Astrocyte of the cerebellum (primary cell): ENCODE data around the gene HRH3.

Experiments used
- DNase-seq: peaks from one replicate; pipeline ENCODE4 v3.0.0-alpha.2; 2011; ENCODE audit warnings: low read depth
- H3K4me3 ChIP-seq: 2 replicates; pipeline ENCODE4 v1.5.1; 2011; ENCODE audit warnings: mild to moderate bottlenecking, low read depth, low read length, moderate library complexity
- in situ Hi-C: cut with HindIII; loops from 2 replicates; pipeline ENCODE4 v1.10.0; 2017; ENCODE audit warnings: low sequenced_read_pairs
- TF ChIP-seq, protein P1 (sequence below): IDR thresholded peaks from 2 replicates; pipeline ENCODE4 v1.5.1; 2012; ENCODE audit warnings: low read length, low read depth, moderate library complexity, mild to moderate bottlenecking; ENCODE audit errors: missing control alignments

HRH3 gene

DNA sequence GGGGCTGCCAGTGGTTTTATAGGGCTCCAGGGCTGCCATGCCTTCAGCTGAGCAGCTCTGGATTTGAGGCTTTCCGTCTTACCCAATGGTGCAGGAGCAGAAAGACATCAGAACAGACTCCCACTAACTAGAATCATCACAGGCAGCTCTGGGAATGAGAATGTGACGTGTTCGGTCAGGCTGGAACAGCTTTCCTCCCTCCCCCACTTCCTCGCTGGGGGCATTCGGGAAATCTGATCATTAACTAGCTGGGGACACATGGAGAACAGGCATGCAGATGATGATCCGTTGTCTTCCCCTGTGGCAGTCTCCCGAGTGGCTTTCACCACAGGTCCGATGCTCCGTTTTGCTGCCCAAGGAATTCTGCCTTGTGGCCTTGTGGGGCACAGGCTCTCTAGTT lies 42.8 kb downstream of the HRH3 start:
- TF ChIP-seq, protein P1, sequence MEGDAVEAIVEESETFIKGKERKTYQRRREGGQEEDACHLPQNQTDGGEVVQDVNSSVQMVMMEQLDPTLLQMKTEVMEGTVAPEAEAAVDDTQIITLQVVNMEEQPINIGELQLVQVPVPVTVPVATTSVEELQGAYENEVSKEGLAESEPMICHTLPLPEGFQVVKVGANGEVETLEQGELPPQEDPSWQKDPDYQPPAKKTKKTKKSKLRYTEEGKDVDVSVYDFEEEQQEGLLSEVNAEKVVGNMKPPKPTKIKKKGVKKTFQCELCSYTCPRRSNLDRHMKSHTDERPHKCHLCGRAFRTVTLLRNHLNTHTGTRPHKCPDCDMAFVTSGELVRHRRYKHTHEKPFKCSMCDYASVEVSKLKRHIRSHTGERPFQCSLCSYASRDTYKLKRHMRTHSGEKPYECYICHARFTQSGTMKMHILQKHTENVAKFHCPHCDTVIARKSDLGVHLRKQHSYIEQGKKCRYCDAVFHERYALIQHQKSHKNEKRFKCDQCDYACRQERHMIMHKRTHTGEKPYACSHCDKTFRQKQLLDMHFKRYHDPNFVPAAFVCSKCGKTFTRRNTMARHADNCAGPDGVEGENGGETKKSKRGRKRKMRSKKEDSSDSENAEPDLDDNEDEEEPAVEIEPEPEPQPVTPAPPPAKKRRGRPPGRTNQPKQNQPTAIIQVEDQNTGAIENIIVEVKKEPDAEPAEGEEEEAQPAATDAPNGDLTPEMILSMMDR, result no peak
- in situ Hi-C loops, result no loop called here
- no peak for DNase-seq
- no peak overlapping the region for H3K4me3 ChIP-seq

- TF ChIP-seq, protein P1, result no peak
- no peak overlapping the region for H3K4me3 ChIP-seq
- in situ Hi-C loops, result no loop called here
- DNase-seq, result no peak
Observed at GRCh38 chr20:62176866-62177265, 43.2 kb downstream of the HRH3 start.

GRCh38 chr20:62175711-62176110 lies 44.4 kb downstream of the HRH3 start:
- no peak for DNase-seq
- no peak overlapping the region for H3K4me3 ChIP-seq
- TF ChIP-seq, protein P1, result no peak
- in situ Hi-C loops, result no loop called here

DNA sequence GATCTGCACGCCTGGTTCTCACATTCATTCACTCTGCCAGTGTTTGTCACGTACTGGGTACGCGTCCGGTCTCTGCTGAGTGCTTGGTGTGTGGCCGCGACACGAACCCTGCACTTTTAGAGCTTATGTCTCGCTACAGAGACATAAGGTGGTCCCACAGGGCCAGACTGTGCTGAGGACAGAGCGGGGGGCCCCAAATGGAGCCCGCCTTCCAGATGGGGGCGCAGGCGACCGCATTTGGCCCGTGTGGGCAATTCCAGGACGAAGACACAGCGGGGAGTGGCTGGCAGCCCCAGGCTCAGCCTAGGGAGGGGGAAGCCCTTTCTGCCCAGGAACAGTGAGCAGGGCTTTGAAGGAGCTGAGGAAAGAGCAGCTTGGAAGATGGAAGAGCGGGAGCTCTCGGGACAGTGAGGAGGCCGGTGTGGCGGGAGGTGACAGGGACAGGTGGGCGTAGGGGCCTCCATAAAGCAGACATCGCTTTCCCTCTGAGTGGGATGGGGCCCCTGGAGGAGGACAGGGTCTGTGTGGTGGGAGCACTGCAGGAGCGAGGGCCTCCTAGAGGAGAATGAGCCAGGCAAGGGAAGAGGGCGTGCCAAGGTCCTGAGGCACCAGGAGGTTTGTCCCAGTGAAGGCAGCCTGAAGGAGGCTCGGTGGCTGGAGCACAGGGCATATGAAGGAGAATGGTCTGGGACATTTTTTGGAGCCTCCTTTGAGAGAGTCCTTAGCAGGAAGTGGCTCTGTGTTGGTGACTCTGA lies 45.0 kb downstream of the HRH3 start:
- no peak overlapping the region for H3K4me3 ChIP-seq
- in situ Hi-C loops, result no loop called here
- DNase-seq, result no peak
- TF ChIP-seq, protein P1, result no peak

DNA sequence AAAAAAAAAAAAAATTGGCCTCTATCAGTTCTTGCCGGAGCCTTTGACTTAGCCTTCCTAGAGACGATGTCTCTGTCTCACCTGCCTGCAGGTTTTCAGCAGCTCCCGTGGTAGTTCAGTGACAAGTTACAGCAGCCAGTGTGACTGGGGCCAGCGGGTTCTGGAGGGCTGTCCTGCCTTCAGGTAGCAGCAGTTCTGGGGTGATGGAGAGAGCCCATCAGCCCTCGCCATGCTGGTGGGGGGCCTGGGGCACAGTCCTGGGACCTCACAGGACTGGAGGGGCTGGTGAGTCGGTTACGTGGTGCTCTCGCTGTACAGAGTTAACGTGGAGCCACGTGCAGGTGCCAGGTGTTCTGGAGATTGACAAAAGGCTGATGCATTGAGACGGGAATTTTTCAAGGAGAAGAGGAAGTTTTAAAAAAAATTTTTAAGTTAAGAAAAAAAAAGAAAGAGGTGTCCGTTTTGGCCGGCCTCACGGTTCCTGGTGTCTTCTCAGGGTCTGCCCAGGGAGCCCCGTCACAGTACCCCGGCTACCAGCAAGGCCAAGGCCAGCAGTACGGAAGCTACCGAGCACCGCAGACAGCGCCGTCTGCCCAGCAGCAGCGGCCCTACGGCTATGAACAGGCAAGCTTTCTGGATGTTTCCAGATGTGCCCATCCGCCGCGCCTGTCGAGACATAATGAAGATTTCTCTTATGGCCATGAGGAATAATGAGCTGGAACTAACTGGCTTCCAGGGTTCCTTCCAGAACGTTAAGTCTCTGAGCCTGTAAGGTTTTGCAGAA lies 45.9 kb downstream of the HRH3 start:
- TF ChIP-seq, protein P1, result no peak
- in situ Hi-C loops, result no loop called here
- DNase-seq, result no peak

DNA sequence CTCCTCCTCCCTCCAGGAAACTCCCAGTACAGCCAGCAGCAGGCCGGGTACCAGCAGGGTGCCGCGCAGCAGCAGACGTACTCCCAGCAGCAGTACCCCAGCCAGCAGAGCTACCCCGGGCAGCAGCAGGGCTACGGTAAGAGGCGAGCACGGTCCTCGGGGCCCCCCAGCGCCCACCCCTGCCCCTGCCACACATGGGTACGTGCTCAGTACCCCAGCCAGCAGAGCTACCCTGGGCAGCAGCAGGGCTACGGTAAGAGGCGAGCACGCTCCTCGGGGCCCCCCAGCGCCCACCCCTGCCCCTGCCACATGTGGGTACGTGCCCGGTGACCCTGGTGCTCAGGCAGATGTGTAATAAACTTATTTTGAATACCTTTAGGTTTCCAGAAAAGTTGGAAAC lies 47.4 kb downstream of the HRH3 start:
- DNase-seq, result no peak
- in situ Hi-C loops, result no loop called here
- TF ChIP-seq, protein P1, result no peak
- H3K4me3 ChIP-seq, result no peak overlapping the region

More for the DNA sequence above, 45.9 kb downstream of the HRH3 start:
- H3K4me3 ChIP-seq, result no peak overlapping the region
